ENCODE results near the gene PAM. TPM values are rescaled to one million over a fixed set of nuclear protein-coding genes. Genes with fewer than 3 reads are reported as not detected.

The PAM gene
- total RNA-seq, 6 experiments from 2014 or later: 10.9 to 22.7 (median 16.8) TPM

DNA sequence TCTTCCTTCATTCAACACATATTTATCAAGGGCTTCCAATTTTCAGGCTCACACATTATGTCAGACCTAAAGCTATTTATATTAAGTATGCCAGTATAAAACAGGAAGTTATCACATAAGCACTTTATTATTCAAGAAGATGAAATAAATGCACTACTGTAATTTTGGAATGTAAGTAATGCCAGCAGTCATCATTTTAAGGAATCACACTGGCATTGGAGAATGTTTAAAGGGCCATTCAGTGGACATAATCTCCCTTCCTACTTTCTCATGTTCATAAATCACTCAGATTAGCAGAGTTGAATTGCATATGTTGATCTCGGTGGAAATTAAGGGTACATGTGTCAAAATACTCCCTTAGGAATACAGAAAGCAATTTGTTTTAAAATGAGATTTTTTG is 200.4 kb downstream of the PAM start:
- no peaks in the 10 kb centered on the region for H3K27me3 ChIP-seq
- H3K4me1 ChIP-seq: no peaks in the 10 kb centered on the region
- H3K36me3 ChIP-seq: no peaks in the 10 kb centered on the region
- H3K27ac ChIP-seq: no peak overlapping the region
- ATAC-seq (no peak), DNase-seq (no peak)
- H3K9me3 ChIP-seq: no peaks in the 10 kb centered on the region
- TF ChIP-seq, protein P1, sequence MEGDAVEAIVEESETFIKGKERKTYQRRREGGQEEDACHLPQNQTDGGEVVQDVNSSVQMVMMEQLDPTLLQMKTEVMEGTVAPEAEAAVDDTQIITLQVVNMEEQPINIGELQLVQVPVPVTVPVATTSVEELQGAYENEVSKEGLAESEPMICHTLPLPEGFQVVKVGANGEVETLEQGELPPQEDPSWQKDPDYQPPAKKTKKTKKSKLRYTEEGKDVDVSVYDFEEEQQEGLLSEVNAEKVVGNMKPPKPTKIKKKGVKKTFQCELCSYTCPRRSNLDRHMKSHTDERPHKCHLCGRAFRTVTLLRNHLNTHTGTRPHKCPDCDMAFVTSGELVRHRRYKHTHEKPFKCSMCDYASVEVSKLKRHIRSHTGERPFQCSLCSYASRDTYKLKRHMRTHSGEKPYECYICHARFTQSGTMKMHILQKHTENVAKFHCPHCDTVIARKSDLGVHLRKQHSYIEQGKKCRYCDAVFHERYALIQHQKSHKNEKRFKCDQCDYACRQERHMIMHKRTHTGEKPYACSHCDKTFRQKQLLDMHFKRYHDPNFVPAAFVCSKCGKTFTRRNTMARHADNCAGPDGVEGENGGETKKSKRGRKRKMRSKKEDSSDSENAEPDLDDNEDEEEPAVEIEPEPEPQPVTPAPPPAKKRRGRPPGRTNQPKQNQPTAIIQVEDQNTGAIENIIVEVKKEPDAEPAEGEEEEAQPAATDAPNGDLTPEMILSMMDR (IDR thresholded peaks at IDR 0.05): no peak
- no peak for TF ChIP-seq POLR2A (IDR thresholded peaks at IDR 0.05)
- no peak overlapping the region for H3K4me3 ChIP-seq
- 63% methylated on average over 1 of the region's 1 CpG for WGBS (ENCODE audit: insufficient coverage, low coverage, low lambda C conversion rate, missing lambda C conversion rate)
- intact Hi-C loops (cut with DNase I): no loop called here

- no peak overlapping the region for H3K27ac ChIP-seq
- intact Hi-C loops (cut with DNase I): no loop called here
- TF ChIP-seq, protein P1 (IDR thresholded peaks at IDR 0.05): no peak
- no peak for TF ChIP-seq POLR2A (IDR thresholded peaks at IDR 0.05)
- no peak for ATAC-seq
- 76% methylated on average over 2 of the region's 2 CpGs for WGBS (ENCODE audit: insufficient coverage, low coverage, low lambda C conversion rate, missing lambda C conversion rate)
- H3K4me3 ChIP-seq: no peak overlapping the region
- no peaks in the 10 kb centered on the region for H3K9me3 ChIP-seq
- no peaks in the 10 kb centered on the region for H3K4me1 ChIP-seq
- DNase-seq: no peak
- H3K27me3 ChIP-seq: no peaks in the 10 kb centered on the region
- no peaks in the 10 kb centered on the region for H3K36me3 ChIP-seq
These were observed 201.5 kb downstream of the PAM start for GRCh38 chr5:102956599-102956998.

DNA sequence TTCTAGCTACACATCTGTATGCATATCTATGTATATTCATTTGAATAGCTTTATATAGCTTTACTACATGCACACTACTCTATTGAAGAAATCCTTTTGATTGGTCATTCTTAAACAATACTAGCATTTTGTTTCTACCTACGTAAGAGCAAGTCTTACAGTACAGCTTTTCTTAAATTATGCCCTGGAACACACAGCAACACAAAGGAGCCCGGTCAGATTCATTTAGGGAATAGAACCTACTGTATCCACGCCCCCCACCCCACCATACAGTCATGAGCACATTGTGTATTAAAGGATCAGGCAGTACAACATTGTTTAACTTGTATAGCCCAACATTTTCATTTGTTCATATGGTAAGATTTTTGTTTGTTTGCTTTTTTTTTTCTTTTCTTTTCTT is 202.0 kb downstream of the PAM start:
- H3K4me3 ChIP-seq: no peak overlapping the region
- no peaks in the 10 kb centered on the region for H3K9me3 ChIP-seq
- H3K36me3 ChIP-seq: no peaks in the 10 kb centered on the region
- intact Hi-C loops (cut with DNase I): no loop called here
- DNase-seq (no peak), ATAC-seq (no peak)
- no peaks in the 10 kb centered on the region for H3K27me3 ChIP-seq
- H3K27ac ChIP-seq: no peak overlapping the region
- H3K4me1 ChIP-seq: no peaks in the 10 kb centered on the region
- 89% methylated on average over 3 of the region's 3 CpGs for WGBS (ENCODE audit: insufficient coverage, low coverage, low lambda C conversion rate, missing lambda C conversion rate)
- TF ChIP-seq, protein P1 (IDR thresholded peaks at IDR 0.05): no peak
- no peak for TF ChIP-seq POLR2A (IDR thresholded peaks at IDR 0.05)

GRCh38 chr5:102958481-102959011 is 203.4 kb downstream of the PAM start:
- H3K36me3 ChIP-seq: no peaks in the 10 kb centered on the region
- ATAC-seq: no peak
- no peak for DNase-seq
- intact Hi-C loops (cut with DNase I): no loop called here
- WGBS (ENCODE audit: insufficient coverage, low coverage, low lambda C conversion rate, missing lambda C conversion rate): 25% methylated on average over 1 of the region's 1 CpG
- no peaks in the 10 kb centered on the region for H3K9me3 ChIP-seq
- H3K4me3 ChIP-seq: no peak overlapping the region
- H3K27ac ChIP-seq: no peak overlapping the region
- H3K27me3 ChIP-seq: no peaks in the 10 kb centered on the region
- H3K4me1 ChIP-seq: no peaks in the 10 kb centered on the region
- TF ChIP-seq POLR2A (IDR thresholded peaks at IDR 0.05): no peak
- TF ChIP-seq, protein P1 (IDR thresholded peaks at IDR 0.05): no peak

- 70% methylated on average over 1 of the region's 1 CpG for WGBS (ENCODE audit: insufficient coverage, low coverage, low lambda C conversion rate, missing lambda C conversion rate)
- no peaks in the 10 kb centered on the region for H3K27me3 ChIP-seq
- DNase-seq: no peak
- no peak overlapping the region for H3K4me3 ChIP-seq
- no peaks in the 10 kb centered on the region for H3K36me3 ChIP-seq
- intact Hi-C loops (cut with DNase I): no loop called here
- H3K27ac ChIP-seq: no peak overlapping the region
- no peak for TF ChIP-seq POLR2A (IDR thresholded peaks at IDR 0.05)
- TF ChIP-seq, protein P1 (IDR thresholded peaks at IDR 0.05): no peak
- H3K9me3 ChIP-seq: no peaks in the 10 kb centered on the region
- H3K4me1 ChIP-seq: no peaks in the 10 kb centered on the region
- ATAC-seq: no peak
These were observed 203.9 kb downstream of the PAM start for GRCh38 chr5:102959055-102959454.
